ENCODE results near the gene ZNF536.

The ZNF536 gene

DNA sequence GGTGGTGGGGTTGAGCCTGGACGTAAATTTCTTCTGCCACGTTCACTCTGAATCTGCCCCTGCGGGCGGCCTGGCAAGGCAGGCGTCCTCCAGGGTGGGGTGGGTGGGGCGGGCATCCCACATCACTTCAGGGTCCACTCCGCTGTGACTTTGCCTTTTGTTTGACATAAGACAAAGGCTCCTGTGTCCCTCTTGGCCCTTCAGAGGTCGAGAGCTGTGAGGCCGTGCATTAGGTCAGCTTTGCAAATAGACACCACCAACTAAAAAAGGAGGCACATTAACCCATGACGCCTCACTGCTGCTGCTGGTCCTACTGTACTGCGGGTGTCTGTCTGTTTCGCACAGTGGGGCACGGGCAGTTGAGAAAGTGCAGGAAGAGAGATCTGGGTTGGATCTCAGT, 10.5 kb upstream of the ZNF536 start:
- DNase-seq (ENCODE audit: low read depth in 2 of 3, low spot score in 2 of 3) = no peak

GRCh38 chr19:30362156-30362754, 9.9 kb upstream of the ZNF536 start:
- no peak for DNase-seq (ENCODE audit: low read depth in 2 of 3, low spot score in 2 of 3)

DNA sequence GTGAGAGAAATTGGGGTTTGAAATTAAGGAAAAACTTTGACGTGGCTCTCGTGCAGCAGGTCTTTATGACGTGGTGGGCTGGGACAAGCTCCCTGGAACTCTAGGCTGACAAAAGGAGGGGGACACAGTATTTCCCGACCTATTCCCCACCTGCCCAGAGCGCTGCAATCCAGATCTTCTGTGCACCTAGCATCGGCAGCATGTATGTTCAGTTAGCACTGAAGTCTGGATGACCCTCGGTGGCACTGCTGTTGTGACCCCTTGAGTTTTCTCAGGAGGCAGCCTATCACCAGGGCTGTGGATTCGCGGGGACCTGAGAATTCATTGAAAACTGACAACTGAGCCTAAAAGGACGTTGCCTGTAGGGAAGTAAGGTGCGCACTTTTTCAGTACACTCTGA, 9.1 kb upstream of the ZNF536 start:
- no peak for DNase-seq (ENCODE audit: low read depth in 2 of 3, low spot score in 2 of 3)

GRCh38 chr19:30364866-30365800, 7.1 kb upstream of the ZNF536 start:
- no peak for DNase-seq (ENCODE audit: low read depth in 2 of 3, low spot score in 2 of 3)

DNA sequence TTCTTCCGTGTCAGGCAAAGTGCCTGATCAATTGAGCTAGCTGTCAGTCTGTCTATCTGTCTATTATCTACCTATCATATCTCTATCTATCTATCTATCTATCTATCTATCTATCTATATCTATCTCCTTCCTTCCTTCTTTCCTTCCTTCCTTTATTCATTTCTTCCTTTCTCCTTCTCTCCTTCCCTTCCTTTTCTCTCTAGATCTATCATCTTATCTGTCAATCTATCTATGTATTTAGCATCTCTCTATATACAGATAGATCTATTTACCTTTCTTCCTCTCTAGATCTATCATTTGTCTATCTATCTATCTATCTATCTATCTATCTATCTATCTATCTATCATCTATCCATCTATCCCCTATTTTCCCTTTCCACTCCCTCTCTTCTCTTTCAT, 5.9 kb upstream of the ZNF536 start:
- no peak for DNase-seq (ENCODE audit: low read depth in 2 of 3, low spot score in 2 of 3)

DNA sequence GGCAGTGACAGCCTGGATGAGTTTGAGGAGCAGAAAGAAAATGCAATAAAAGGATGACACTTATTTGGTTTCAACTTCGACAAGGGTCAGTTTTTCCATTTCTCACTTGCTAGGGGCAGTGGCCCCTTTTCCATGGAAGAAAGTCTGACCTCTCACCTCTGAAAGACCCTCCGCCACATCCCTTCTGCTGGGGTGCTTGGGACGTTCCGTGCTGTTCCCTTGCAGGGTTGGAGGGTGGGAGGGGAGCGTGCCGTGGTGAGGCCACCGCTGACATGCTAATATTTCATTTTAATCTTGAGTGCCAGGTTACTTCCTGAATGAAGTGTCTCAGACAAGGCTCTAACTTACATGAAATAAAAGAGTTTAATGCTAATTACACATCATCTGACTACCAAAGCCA, 5.2 kb upstream of the ZNF536 start:
- DNase-seq (ENCODE audit: low read depth in 2 of 3, low spot score in 2 of 3) = no peak

- DNase-seq (ENCODE audit: low read depth in 2 of 3, low spot score in 2 of 3) = no peak
These were observed 4.8 kb upstream of the ZNF536 start for GRCh38 chr19:30367421-30367820.

- DNase-seq (ENCODE audit: low read depth in 2 of 3, low spot score in 2 of 3) = no peak
These were observed 2.4 kb upstream of the ZNF536 start for GRCh38 chr19:30369833-30370232.

- DNase-seq (ENCODE audit: low read depth in 2 of 3, low spot score in 2 of 3) = no peak
These were observed 885 bp upstream of the ZNF536 start for GRCh38 chr19:30371161-30371836.

DNA sequence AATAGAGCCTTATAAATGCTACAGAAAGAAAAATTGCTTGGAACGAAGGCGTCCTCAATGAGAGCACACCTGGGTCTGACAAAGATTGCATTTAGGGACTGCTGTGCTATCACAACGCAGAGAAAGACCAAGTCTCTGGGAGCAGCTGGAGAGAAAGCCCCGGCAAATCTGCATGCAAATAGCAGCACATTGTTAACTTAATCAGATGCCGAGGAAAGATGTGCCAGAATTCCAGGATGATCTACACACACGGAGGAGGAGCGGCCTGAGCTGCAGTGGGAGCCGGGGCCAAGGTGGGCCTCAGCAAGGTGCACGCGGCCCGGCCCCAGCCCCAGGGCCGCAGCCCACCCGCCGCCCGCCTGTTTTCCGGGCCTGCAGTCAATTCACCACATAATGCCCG, 1.4 kb downstream of the ZNF536 start:
- DNase-seq (ENCODE audit: low read depth in 2 of 3, low spot score in 2 of 3) = no peak

DNA sequence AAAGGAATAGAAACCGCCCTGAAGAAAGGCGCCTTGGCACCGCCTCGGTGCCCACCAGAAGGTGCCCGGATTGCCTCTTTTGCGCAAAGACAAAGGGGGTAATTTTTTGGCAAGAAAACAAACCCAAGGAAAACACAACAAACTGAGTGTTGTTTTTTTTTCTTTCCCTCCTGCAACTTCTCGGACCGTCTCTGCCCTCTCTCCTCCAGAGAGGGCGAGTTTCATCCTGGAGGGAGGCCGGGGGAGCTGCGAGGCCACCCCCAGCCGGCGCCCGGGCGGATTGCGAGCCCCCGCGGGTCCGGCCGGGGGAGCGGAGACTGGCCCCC, 2.3 kb downstream of the ZNF536 start:
- no peak for DNase-seq (ENCODE audit: low read depth in 2 of 3, low spot score in 2 of 3)

DNA sequence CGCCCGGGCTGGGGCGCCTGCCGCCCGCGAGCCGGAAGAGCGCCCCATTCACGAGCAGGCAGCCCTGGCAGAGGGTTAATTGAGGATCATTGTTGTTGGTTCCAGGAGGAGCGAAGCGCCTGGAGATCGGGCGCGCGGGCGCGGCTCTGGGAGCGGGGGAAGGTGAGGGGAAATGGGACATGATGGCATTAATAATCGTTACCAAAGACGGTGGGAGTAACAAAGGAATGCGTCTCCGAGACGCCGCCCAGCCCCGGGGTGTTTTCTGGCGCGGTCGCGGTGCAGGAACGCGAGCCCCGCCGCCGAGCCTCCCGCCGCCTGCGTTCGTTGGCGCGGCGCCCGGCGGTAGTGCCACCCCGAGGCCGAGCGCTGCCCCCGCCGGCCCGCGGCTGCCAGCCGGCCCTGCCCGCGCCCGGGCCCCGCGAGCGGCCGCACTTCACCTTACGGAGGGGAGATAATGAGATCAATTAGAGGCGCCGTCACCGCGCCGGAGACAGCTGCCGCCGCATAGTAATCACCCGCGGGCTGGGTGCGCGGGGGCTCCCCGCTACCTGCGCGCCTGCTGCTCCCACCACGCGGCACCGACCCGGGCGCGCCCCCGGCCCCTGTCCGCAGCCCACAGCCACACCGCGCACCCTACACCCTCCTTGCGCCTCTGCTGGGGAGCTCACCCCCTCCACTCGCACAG, 2.8 kb downstream of the ZNF536 start:
- DNase-seq (ENCODE audit: low read depth in 2 of 3, low spot score in 2 of 3) = no peak

GRCh38 chr19:30375553-30376031, 3.4 kb downstream of the ZNF536 start:
- DNase-seq (ENCODE audit: low read depth in 2 of 3, low spot score in 2 of 3) = no peak

DNA sequence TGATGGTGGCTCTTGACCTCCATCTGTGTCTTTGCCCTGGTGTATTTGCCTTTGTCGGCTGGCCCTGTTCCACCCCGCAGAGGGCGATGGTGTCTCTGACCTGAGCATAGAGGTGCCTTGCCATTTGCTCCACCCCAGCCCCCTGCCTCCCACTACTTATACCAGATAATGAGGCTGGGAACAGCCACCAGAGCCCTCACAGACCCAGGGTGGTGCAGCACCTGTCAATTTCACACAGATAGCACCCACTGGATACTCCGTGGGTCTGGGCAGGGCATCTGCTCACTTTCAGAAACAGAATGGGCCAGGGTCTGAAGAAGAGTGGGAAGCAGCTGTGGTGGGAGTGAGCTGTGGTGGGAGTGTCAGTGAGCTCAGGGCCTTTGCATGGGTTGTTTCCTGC, 4.1 kb downstream of the ZNF536 start:
- DNase-seq (ENCODE audit: low read depth in 2 of 3, low spot score in 2 of 3) = no peak

DNA sequence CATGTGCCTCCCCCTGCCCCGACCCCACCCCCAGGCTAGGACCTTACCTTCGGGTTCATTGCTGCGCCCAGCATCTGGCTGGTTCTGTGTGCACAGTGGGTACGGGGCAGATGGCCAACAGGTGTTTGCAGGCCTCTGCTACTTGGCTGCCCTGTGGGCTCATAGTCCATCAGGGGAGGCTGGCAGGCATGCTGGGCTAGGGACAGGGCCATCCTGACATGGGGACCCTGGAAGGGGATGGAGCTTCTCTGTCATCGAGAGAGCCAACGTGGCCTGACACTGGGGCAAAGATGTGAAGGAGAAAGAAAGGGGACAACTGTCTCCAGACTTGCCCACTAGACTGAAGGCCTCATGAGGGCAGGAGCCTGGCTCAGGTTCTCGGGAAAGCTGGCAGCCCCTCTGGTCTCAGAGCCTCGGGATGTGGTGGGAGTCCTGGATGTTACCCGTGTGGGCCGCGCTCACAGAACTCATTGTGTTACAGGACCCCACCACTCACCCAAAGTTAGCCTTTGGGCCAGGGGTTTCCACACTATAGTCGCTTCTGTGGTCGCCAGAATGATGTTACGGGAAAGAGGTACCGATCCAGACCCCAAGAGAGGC, 4.7 kb downstream of the ZNF536 start:
- DNase-seq (ENCODE audit: low read depth in 2 of 3, low spot score in 2 of 3) = no peak

GRCh38 chr19:30378701-30379100, 6.5 kb downstream of the ZNF536 start:
- no peak for DNase-seq (ENCODE audit: low read depth in 2 of 3, low spot score in 2 of 3)

DNA sequence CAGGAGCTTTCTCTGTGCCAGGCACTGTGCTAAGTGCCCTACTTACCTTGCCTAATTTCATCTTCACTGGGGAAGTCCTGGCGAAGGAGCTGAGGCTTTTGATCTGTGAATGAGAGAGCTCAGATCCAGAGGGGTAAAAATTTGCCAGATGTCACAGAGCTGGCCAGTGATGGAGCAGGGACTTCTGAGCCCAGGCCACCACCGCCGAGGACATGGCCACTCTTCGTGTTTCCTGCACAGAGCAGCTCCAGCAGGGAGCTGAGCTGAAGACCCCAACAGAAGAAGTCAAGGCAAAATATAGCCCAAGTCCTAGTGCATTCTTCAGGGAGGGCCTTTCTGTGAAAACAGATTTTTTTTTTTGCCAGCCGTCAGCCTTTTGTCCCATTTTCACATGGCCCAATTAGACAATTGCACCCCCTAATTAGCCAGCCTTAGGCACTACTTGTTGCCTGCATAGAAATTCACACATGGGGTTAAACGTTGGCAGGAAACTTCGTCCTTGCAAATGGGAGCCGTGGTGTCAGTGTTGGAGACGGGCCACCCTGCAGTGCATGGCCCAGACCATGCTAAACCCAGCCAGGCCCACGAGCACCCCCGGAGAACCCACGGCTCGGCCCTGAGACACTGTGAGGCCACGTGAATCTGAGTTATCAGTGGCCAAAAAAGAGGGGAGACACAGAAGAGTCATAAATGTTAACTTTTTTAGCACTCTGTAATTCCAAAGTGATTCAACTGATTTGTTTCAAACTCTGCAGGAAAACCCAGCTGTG, 7.8 kb downstream of the ZNF536 start:
- DNase-seq (ENCODE audit: low read depth in 2 of 3, low spot score in 2 of 3) = no peak

DNA sequence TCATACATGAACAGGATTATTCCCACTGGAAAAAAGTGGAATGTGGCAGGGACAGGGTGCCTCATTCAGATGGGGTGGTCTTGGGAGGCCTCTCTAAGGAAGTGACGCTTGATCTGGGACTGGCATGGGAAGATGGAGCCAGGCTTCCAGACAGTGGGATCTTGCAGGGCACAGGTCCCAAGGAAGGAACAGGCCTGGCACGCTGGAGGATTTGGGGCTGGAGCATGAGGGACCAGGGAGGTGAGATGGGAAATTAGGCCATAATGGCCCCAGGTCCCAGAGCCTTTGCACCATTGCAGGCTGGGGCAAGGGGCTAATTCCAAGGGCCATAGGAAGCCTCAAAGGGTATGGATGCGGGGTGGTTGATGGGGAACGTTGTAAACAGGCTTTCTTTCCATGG, 9.2 kb downstream of the ZNF536 start:
- no peak for DNase-seq (ENCODE audit: low read depth in 2 of 3, low spot score in 2 of 3)

DNA sequence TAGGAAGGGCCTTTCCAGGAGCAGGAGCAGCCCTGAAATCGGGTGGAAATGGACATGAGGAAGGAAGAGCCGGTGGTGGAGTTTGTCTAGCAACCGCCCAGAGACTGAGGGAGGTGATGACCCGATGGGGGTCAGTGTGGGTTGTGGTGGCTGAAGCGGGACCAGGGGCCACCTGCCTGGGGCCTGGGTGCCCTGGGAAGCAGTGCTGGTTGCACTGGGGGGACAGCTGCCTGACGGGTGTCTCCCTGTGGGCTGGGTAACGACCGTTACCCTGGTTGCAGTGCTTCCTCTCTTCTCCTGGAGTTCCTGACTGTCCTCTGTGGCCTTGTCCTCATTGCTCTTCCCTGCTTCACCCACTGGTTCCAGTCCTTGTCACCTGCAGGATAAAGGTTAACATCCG, 13.0 kb downstream of the ZNF536 start:
- DNase-seq (ENCODE audit: low read depth in 2 of 3, low spot score in 2 of 3) = no peak

- no peak for DNase-seq (ENCODE audit: low read depth in 2 of 3, low spot score in 2 of 3)
These were observed 13.5 kb downstream of the ZNF536 start for GRCh38 chr19:30385666-30386065.
